Parietal lobe (tissue), 2 donors: ENCODE results near the gene DNMT1. TPM values are rescaled to one million over a fixed set of nuclear protein-coding genes. Genes with fewer than 3 reads are reported as not detected.

Experiments
- small RNA-seq: library from RNA; depleted of rRNA; stranded (forward); fragments of <200 nt; gene quantifications from one replicate; pipeline ENCODE3, GENCODE V24; 2014; ENCODE audit warnings: low replicate concordance
- total RNA-seq: library from RNA; depleted of rRNA; stranded (reverse); fragments of >200 nt; gene quantifications from one replicate; pipeline ENCODE4 v1.2.3, GENCODE V29; 2014

DNMT1 gene
- 71.1 TPM for total RNA-seq

GRCh38 chr19:10194500-10195198, at the start of gene DNMT1:
TSS of gene DNMT1 (minus strand) at chr19:10194953. CDS start at chr19:10194899, 54 bp downstream.

DNA sequence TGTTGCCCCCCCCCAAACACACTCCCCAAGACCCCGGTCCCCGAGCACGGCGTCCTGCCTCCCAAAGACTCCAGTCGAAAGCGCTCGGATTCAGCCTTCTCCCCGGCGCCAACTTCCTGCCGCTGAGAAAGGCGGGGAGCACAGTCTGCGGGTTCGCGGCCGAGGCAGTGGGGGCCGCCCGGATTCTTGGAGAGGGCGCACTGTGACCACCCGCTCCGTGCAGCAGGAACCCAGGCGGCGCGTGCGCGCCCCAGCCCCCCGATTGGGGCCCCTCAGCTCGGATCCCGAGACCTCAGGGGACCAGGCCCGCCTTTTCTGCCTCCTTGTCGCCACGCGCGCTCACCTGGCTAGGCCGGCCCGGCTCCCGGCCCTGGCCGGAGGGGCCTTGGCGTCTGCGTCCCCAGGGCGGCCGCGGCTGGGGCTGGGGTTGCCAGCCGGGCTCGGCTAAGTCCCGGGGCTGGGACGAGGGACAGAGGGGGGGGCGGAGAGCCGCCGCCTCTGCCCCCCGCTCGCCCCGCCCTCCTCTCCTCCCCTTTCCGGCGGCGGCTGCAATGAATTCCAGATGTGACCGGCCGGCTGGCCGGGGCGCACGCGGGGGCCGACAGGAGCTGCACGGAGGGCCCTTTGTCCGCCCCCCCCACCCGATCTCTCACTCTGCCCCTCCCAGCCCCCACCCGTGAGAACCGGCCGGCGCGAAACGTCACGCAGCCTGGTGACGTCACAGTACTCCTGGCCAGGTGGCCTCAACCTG, 36.3 kb upstream of the DNMT1 start, which contains the start of gene S1PR2:
TSS of gene S1PR2 (minus strand) at position 471 of the 751 bp plus-strand sequence. CDS start 6,426 bp downstream, outside the sequence.

DNA sequence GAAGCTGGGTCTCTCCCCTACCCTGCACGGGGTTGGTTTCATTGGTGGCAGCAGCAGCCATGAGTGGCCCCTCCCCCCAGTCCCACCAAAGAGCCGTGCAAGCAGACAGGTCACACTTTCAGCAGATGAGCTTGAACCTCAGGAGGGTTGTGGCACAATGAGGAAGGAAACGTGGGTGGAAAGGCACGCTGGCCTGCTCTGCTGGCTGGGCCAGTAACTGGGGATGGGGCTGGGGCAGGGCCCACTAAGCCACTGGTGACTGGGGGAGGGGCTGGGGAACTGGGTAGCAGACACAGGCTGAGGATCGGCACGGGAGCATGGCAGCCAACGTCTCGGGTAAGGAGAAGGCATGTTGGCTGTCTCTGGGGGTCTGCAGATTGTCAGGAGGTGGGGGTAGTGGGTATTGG, 83.3 kb downstream of the DNMT1 start, which contains the start of gene P2RY11:
TSS of gene P2RY11 (plus strand) at position 289 of the 407 bp plus-strand sequence. CDS start at position 318, 29 bp downstream.

GRCh38 chr19:10106100-10106936, 88.4 kb downstream of the DNMT1 start, which contains the start of gene PPAN:
TSS of gene PPAN (plus strand) at chr19:10106362. CDS start at chr19:10106395, 33 bp downstream.

DNA sequence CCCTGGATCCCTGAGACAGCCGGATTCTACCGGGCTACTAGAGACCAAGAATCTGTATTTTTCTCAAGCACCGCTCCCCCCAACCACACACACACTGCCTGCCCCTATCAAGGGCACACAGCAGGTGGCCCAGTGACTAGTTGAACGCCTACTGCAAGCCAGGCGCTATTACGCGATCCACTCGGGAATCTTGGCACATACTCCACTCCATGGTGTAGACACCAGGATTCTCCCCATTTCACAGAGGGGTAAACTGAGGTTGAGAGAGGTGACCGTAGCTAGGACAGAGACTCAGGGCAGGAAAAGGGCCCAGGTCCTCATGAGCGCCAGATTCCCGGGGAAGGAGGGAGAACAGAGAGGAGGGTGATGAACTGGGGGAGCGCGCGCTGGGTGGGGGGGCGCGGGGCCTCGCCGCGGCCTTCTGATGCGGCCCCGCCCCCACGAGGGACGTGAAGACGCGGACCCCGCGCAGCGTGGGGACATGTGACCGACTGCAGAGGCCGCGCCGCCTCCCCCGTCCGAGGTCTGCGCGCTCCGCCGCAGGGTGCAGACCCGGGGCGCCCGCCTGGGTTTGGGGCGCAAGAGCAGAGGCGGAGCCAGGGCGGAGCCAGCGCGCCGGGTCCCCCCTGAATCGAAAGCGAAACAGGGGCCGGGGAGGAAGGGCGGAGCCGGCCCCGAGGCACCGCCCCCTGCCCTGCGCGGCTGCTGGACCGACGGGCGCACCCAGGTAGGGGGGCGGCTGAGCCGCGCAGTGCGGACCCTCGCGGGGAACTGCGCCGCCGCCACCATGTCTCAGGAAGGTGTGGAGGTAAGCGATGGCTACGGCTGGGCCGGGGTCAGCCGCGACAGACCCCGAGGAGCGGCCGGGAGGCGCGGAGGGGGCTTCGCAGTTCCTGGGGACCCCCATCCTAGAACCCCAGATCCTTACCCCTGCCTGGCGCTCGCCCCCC, 108.8 kb downstream of the DNMT1 start, which contains the start of gene SHFL:
TSS of gene SHFL (plus strand) at position 677 of the 950 bp plus-strand sequence. CDS start at position 788, 111 bp downstream.

Small RNA genes lying within 50 kb of the gene (small RNA-seq; reads per million reads assigned to genes)
- gene MIR4322 (not detected), gene SNORD105 (19.2 reads per million, percentile 92 among the genes with 10 or more reads in this experiment), gene SNORD105B (4,226 reads per million, percentile 100 among the genes with 10 or more reads in this experiment)

Other genes starting within 250 kb of the DNMT1 start
- 1.3 TPM for gene COL5A3, start 184.4 kb downstream of the DNMT1 start, total RNA-seq
- not detected for gene RDH8, start 181.5 kb downstream of the DNMT1 start, total RNA-seq
- gene SHFL, start 108.6 kb downstream of the DNMT1 start, total RNA-seq: 6.6 TPM
- gene ANGPTL6, start 92.3 kb downstream of the DNMT1 start, total RNA-seq: not detected
- gene PPAN, start 88.6 kb downstream of the DNMT1 start, total RNA-seq: 25.7 TPM
- gene P2RY11, start 83.3 kb downstream of the DNMT1 start, total RNA-seq: 6.3 TPM
- gene EIF3G, start 75.1 kb downstream of the DNMT1 start, total RNA-seq: 87.3 TPM
- gene S1PR2, start 36.4 kb upstream of the DNMT1 start, total RNA-seq: 3.1 TPM
- 15.0 TPM for gene MRPL4, start 57.3 kb upstream of the DNMT1 start, total RNA-seq
- 1.3 TPM for gene ICAM1, start 76.2 kb upstream of the DNMT1 start, total RNA-seq
- not detected for gene ICAM4, start 92.0 kb upstream of the DNMT1 start, total RNA-seq
- gene ICAM5, start 95.0 kb upstream of the DNMT1 start, total RNA-seq: 4.1 TPM
- 5.9 TPM for gene ZGLP1, start 114.9 kb upstream of the DNMT1 start, total RNA-seq
- 18.2 TPM for gene FDX2, start 121.1 kb upstream of the DNMT1 start, total RNA-seq
- gene RAVER1, start 138.6 kb upstream of the DNMT1 start, total RNA-seq: 5.9 TPM
- gene ICAM3, start 144.7 kb upstream of the DNMT1 start, total RNA-seq: 0.63 TPM
- gene TYK2, start 185.6 kb upstream of the DNMT1 start, total RNA-seq: 67.6 TPM
- 52.6 TPM for gene CDC37, start 208.6 kb upstream of the DNMT1 start, total RNA-seq
- 7.8 TPM for gene PDE4A, start 225.6 kb upstream of the DNMT1 start, total RNA-seq